Measurements from ENCODE around the gene KCNIP4. TPM values are rescaled to one million over a fixed set of nuclear protein-coding genes. Genes with fewer than 3 reads are reported as not detected.

Gene KCNIP4
- polyA plus RNA-seq, 4 donors: 10.6 to 18.3 (median 15.5) TPM

DNA sequence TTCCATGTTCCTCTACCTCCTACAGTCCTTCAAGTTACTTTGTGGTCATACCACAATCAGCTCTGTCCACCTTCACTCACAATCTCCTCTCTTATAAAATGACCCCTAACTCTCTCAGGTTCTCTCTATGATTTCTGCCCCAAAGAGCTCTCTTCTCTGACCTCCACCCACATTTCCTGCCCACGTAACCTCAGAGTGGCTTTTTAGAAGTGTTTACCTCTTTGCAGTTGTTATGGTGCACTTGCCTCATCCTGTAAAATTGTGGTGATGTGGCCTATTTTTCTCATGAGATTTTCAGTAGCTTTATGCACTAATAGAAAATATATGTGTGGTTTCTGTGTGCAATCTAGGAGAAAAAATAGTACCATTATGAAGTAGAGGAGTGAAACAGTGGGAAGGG lies 1032.5 kb downstream of the KCNIP4 start:
- no peak for DNase-seq (ENCODE audit: low read depth in 4 of 4, low spot score in 3 of 4)

DNA sequence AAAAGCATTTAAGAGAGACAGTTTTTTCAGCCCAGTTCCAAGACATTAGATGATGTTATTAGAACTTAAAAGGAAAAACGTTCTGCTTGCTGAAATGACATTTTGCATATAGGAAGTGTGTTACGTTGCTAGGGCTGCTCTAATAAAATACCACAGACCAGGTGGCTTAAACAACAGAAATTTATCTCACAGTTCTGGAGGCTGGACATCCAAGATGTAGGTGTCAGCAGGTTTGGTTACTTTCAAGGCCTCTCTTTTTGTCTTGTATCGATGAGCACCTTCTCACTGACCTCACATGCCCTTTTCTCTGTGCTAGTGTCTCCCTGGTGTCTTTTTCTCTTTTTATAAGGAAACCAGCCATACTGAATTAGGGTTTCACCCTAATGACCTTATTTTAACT lies 1043.6 kb downstream of the KCNIP4 start:
- DNase-seq (ENCODE audit: low read depth in 4 of 4, low spot score in 3 of 4): no peak

DNA sequence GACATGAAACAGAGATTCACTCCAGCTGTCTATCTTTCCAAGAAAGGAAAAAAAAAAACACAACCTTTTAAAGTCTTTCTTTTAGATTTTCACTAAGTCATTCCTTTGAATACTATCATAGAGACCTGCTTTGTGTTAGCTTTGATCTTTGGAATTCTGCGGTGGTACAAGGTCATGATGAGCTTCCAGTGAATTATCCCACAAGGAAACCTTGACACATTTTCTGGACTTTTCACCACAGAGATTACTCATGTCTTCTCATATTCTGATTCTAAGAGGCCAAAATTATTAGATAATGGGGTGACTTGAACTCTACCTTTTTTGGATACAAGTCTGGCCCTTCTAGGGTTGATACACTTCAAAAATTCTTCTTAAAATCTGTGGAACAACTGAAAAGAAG lies 1046.7 kb downstream of the KCNIP4 start:
- no peak for DNase-seq (ENCODE audit: low read depth in 4 of 4, low spot score in 3 of 4)

DNA sequence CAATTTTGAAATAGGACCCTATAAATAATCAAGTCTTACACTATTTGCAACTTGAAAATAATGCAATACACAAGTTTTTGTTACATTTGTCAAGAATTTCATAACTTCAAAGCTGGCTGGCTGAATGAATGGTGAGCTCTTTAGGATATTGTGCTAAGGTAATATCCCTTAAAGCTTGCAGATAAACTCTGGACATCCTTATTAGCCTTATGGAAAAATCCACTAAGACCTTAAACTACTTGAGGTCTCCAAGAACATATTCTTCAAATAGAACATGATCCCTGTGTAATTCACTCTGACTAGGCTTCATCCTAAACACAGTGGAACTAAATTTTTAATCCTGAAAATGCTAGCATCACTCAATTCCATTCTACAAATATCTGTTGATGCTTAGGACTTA lies 1049.0 kb downstream of the KCNIP4 start:
- no peak for DNase-seq (ENCODE audit: low read depth in 4 of 4, low spot score in 3 of 4)

DNA sequence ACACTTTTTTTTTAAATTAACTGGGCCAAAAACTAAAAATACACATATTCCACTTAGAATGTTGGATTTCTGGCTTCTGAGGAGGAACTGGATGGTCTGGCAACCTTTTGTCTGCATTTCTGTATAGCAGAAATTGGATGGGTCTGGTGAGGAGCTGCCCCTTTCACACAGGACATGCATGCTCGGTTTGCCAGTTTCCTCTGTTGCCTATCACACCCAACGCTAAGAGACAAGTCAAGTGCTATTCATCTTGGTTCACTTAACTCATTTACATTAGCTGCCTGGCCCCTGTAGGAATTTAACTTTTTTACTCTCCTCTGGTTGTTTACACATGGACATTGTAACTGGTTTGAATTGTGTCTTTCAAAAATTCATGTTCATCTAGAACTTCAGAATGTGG lies 1052.6 kb downstream of the KCNIP4 start:
- DNase-seq (ENCODE audit: low read depth in 4 of 4, low spot score in 3 of 4): no peak

DNA sequence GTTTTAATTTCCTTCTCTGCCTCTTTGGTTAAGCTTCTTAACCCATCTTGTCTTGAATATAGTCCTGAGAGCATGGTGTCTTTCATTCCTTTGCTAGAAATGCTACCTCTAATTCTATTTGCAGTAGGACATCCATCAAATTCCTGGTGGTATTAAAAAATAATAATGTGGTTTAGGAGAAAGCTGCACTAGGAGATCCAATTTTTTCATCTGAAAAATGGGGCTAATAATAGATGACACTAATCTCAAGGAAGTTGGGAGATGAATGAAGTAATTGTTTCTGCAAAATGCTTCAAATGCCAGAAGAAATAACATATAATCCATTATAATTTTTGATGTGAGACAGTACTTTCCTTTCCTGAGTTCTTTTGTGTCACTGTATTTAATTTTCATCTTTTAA lies 1053.4 kb downstream of the KCNIP4 start:
- DNase-seq (ENCODE audit: low read depth in 4 of 4, low spot score in 3 of 4): no peak

DNA sequence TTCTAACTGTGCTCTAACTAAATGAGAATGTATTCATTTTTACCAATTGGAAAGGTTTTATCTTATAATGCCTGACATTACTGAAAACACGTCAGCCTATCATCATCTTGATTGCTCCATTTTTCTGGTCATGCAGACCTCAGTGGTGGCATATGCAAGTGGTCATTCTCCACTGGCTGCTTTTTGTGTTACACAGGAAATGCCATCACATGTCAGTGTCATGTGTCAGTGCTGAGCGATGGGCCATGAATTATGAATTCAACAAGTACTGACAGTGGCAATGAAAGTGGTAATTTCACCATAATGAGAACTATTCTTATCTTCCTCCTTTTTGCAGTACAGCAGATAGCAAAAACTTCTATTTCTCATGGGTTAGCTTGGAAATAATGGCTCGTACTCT lies 1057.8 kb downstream of the KCNIP4 start:
- DNase-seq (ENCODE audit: low read depth in 4 of 4, low spot score in 3 of 4): no peak

DNA sequence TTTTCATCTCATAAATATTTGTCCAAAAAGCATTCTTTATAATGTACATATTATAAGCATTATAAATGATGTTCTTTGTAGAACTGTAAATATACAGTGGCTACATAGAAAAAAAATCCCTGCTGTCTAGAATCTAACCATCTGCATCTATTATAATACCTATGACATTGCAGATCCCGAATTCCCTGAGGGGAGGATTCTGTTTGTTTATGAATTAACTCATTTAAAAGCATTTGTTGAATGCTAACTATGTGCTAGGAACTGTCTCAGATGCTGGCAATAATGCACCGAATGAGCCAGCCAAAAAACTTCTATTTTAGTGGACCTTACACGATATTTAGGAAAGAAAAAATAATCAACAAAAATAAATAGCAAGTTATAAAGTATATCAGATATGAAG lies 1058.7 kb downstream of the KCNIP4 start:
- no peak for DNase-seq (ENCODE audit: low read depth in 4 of 4, low spot score in 3 of 4)

DNA sequence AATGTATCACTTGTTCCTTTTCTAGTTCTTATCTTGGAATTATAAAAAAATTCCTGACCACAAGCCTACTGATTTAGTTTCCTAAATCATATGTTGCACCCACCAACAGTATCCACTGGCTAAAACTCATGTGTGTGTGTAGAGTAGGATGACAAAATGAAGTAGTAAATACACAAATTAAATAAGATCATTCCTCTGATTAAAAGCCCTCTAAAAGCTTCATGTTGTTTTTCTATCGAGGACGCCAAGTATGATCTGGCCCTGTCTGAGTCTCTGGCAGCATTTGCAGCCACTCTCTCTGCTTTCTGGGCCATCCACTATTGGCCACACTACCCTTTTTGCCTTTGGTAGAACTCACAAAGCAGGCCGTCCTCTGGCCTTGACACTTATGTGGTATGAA lies 1064.9 kb downstream of the KCNIP4 start:
- DNase-seq (ENCODE audit: low read depth in 4 of 4, low spot score in 3 of 4): no peak

DNA sequence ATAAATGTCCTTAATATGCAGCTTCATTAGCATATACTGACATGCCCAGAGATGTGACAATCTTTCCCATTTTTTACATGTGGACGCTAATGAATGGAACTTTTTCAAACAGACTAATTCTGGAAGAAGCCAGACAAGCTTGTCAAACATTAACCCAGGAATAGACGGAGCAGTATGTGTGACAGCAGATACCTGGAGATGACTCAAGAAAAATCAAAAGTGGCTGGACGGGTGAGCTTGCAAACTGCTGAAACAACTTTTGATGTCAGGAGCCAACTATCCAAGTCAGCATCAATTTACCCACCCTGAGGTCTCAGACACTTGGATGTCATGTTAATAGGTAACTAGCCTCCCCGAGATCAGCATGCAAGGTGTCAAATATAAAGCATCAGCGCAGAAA lies 1065.3 kb downstream of the KCNIP4 start:
- DNase-seq (ENCODE audit: low read depth in 4 of 4, low spot score in 3 of 4): no peak

DNA sequence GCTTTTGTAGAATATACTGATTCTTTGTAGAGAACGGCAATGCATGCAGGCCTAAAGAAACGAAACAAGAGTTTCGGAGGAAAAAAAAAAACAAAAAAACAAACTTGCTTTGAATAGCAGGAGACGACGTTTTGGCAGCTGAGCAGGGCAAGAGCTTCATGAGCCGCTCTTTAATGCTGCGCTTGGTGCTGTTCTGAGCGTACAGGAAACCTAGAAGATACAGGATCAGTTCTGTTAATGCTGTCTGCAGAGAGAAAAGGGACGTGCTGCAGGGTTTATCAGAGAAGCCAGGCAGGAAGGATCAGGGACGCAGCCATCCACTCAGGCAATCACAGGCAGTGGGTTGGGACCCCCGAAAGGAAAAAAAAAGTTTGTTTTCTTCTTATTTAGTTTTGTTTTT lies 1066.1 kb downstream of the KCNIP4 start:
- no peak for DNase-seq (ENCODE audit: low read depth in 4 of 4, low spot score in 3 of 4)

DNA sequence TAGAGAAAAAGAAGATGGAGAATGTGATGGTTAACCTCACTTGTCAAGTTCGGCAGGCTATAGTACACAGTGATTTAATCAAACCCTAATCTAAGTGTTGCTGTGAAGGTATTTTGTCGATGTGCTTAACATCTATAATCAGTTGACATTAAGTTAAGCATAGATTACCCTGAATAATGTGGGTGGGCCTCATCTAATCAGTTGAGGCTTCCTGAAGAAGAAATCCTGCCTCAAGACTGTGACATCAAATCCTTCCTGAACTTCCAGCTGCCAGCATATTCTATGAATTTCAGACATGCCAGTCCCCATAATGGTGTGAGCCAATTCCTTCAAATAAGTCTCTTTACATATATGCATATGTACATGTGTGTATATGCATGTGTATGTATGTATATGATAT lies 1066.9 kb downstream of the KCNIP4 start:
- no peak for DNase-seq (ENCODE audit: low read depth in 4 of 4, low spot score in 3 of 4)

DNA sequence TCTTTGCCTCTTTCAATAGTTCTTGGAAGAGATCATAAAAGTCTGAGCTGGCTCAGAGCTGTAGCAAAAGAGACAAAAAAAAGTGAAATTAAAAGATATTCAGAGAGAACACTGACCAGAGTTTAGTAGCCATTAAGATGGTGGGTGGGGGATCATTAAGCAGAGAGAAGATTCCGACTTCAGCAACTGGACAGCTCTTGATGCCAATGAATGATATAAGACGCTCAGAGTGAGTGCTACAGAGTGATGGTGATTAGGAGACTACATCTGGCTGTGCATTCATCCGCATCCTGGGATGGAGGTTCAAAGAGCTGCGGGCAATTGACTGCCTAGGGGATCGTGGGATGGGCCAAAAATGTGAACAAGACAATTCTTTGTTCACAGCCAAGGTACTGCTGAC lies 1069.8 kb downstream of the KCNIP4 start:
- no peak for DNase-seq (ENCODE audit: low read depth in 4 of 4, low spot score in 3 of 4)

DNA sequence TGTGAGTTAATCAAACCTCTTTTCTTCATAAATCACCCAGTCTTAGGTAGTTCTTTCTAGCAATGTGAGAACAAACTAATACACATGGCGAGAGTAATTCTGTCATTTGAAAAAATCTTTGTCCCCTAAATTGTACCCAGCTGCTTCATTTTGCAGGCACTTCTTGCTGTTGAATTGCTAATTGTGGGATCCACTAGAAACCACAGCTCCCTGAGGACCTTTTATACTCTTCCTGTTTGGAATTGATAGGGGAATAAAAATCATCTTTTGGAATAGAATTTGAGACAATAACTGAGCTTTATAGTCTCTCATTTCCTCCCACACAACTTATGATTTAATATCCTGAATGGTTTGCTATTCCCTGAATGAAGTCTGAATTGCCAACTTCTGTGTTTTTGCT lies 1078.1 kb downstream of the KCNIP4 start:
- no peak for DNase-seq (ENCODE audit: low read depth in 4 of 4, low spot score in 3 of 4)

DNA sequence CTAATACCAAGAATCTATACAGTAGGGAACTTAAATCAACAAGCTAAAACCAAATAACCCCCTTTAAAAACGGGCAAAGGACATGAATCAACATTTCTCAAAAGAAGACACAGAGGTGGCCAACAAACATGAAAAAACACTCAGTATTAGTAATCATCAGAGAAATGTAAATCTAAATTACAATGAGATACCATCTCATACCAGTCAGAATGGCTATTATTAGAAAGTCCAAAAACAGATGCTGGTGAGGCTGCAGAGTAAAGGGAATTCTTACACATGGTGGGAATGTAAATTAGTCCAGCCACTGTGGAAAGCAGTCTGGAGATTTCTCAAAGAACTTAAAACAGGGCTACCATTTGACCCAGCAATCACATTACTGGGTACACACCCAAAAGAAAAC lies 1080.5 kb downstream of the KCNIP4 start:
- DNase-seq (ENCODE audit: low read depth in 4 of 4, low spot score in 3 of 4): no peak

DNA sequence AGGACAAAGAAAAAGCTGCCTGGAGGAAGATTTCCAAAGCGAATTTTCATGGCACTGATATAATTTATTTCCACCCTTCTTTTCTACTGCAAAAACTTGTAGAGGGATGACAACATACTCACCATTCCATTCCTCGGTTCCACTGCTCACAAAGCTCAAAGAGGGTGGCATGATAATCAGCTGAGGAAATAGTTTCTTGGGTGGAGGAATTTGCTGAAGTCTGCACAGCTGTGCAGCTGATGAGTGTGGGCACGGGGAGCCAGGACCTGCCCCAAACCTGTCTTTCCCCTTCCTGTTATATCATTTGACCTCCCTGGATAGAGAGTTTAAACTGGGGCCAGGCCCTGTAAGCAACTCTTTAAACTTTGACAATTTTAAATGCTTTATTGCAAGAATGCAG lies 1087.7 kb downstream of the KCNIP4 start:
- no peak for DNase-seq (ENCODE audit: low read depth in 4 of 4, low spot score in 3 of 4)

DNA sequence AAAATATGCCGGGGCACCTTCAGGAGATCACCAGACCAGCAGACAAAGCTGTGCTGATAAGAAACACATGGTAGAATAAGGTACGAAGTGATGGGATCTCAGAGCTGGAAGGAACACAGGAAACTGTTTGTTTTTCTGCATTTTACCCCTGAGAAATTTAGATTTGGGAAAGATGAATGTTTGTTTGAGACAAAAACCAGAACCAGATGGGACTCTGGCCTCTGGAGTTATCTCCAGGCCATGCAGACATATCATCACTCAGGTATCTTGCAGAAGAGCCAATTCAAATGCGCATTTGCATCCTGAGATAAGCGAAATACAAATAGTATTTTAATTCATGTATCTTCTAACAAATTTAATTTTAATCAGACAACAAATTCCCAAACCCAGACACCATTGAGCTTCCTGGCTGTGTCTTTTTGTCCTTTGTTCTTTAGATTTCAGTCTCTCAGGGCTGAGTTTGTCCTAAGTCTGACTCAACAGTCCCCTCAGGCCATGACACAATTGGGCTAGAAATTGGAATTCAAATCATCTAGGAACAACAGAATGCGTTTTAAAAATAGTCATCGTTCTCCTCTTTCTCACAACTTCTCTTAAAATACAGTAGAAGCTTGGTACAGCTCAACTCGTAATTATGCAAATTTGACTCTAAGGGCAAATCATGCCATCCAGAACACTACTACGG lies 1089.3 kb downstream of the KCNIP4 start:
- no peak for DNase-seq (ENCODE audit: low read depth in 4 of 4, low spot score in 3 of 4)

DNA sequence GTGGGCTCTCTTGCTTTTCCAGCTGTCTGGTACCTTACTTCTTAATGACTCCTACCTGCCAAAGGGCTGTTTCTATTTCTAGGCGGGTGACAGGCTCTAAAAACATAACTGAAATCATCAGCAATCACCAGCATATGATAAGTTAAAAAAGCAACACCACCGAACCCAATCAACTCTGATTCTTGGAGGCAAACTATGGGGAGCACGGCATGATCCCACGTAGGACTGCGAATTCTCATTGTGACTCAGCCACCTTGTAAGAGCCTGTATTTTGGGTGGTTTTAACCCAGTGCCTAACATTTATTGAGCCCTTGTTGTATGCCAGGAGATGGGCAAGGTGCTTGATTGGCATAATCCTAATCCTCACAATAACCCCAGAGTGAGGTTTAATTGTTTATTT lies 1091.5 kb downstream of the KCNIP4 start:
- no peak for DNase-seq (ENCODE audit: low read depth in 4 of 4, low spot score in 3 of 4)

DNA sequence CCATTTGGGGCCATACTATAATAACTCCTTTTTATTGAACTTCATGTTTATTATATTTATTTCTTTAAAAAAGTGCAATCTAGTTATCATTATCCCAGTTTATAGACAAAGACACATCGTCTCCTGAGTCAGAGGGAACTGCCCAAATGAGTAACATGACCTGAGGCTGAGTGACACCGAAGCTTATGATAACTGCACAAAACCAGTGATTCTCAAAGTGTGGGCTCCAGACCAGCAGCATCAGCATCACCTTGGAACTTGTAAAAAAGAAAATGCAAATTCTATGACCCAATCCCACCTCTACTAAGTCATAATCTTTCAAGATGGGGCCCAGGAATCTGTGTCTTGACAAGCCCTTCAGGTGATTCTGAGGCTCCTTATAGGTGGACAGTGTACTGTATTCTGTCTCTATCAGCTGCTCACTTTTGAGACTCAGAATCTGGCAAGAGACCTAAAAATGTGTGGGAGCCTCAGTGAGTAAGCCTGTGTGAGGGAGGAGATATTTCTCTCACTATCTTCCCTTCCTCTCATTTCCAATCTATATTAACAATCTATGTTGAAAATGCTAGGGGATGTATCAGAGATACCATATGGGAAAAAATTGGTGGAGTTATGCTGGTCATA lies 1101.3 kb downstream of the KCNIP4 start:
- DNase-seq (ENCODE audit: low read depth in 4 of 4, low spot score in 3 of 4): no peak

DNA sequence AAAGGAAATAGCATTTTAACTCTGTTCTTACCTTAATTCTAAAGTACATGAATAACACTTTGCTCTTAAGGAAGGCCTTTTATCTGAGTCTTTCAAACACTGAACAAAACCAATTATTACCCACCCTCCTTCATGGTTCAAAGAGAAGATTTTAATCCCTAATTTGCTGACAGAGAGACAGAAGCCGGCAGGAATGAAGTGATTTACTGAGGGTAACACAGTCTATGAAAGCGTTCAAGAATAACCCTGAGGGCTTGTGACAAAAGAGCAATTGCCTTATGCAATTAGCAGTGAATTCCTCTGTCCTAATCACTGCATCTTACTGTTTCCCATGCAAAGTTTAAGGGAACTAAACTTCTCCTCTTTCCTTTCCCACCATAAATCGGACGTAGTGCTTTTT lies 1104.3 kb downstream of the KCNIP4 start:
- DNase-seq (ENCODE audit: low read depth in 4 of 4, low spot score in 3 of 4): no peak

DNA sequence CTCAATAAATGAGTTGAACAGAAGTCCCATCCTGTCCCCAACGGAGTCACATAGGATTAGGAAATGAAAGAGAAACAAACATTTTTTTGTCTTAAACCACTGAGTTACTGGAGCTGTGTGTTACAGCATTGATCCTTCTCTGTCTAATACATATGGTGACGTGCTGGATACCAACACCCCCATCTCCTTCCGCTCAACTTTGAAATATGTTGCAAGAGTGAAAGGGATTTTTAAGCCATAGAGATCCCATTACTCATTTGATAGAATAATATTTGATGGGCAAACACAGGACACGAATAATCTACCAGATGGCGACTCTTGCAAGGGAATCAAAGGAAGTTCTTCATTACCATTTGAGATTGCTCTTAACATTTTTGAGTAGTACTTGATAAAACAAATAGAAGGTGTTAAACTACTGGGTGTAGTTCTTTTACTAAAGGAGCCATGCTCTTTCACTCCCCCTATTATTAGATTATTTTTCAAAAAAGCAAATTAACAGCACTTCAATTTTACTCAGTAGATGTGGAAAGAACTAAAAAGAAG lies 1107.9 kb downstream of the KCNIP4 start:
- no peak for DNase-seq (ENCODE audit: low read depth in 4 of 4, low spot score in 3 of 4)

DNA sequence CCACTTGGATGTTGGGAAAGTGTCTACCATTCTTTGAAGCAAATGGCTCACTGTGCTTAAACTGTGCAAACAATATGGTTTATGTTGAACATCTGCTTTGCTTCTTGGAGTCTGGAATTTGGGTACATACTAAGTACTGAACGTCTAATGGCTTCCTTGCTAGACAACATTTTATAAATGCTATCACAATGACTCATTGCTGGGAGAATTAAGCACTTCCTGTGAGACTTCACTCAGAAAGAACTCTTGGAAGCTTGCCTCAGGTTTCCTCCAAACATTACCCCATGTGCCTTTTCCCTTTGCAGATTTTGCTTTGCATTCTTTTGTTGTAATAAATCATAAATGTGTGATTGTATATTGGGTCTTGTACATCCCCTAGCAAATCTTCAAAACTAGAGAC lies 1108.6 kb downstream of the KCNIP4 start:
- no peak for DNase-seq (ENCODE audit: low read depth in 4 of 4, low spot score in 3 of 4)

DNA sequence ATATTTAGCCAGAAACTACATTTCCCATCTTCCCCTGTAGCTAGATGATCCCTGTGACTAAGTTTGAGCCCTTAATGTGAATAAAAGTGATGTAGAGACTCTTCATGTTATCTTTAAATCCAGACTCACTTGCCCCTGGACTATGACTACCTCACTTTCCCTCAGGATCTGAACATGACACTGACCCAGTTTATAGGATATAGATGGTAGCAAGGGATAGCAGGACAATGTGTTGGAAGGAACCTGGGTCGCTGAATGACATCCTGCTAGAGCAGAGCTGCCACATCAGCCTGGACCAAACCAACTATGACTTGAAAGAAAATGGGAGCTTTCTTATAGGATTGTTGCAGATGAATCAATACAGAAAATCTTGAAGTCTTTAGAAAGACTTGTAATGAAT lies 1110.1 kb downstream of the KCNIP4 start:
- no peak for DNase-seq (ENCODE audit: low read depth in 4 of 4, low spot score in 3 of 4)

All from right renal pelvis (tissue), 4 donors.